Stimulated activated CD4-positive, alpha-beta T cell treated with anti-CD3 and anti-CD28 coated beads, Interleukin-2, amount 100 ng/mL, for 24 hours (primary cell): Measurements from ENCODE around the gene RASGEF1B.
A peak's percentile ranks its signal among the peaks of the same experiment; 100 is the strongest.

Experiments
- DNase-seq, 2 donors: peaks; one replicate each; pipeline ENCODE4 v3.0.0-alpha.2; 2020

RASGEF1B gene

DNA sequence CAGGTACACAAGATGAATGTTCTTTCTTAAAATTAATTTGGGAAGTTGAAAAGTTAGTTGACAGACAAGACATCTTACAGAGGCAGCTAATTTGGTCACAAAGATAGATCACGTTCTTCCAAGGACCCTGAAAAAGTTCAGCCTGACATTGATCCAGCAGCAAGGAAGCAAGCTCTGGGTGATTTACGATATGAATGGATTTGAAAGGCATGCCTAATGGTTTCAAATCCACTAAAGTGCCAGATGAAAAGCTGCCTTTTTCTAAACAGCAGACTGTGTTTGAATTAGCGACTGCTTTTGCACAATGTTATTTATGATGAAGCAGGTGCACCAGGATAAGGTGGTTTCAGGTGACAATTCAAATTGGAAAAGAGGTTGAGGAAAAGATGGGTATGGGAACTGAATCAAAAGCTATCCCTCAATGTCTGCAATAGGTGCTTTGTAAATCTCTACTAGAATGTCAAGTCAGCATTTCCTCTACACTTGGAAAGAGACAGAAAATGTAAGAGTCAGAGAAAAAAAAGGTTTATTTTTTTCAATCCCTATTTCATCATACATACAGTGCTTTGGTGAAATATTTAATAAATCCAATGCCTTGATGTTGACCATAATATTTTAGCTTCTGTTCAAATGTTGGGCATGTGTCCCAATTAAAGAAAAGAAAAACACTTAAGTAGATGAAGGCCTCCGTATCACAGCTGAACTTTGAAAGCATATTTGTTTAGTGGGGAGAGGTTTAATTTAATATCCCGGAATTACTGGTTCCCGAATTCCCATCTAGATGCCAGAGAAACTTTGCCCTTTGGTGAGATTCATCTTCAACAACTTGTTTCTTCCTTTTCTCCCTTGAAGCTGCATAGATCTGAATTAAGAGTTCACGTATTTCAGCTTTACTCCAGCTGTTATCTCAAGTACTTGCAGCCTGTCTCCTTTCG is 6.0 kb downstream of the RASGEF1B start:
- no peak for DNase-seq

DNA sequence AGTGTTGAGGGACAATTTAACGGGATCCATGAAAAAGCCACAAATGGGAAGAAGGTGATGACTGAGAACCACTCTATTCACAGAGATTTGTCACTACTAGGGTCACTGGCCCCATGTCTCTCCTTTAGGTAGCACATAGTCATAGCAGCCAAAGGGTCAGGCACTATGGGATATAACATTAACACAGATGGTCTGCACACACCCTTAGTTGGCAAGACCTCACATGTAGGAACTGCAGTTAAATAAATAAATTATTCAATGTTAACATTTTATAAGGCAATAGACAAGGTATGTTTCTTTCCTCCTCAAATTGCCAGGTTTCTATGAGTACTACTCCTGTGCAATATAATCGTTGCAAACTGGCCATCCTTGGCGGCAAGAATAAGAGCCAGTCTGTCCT is 10.9 kb downstream of the RASGEF1B start:
- no peak for DNase-seq

DNA sequence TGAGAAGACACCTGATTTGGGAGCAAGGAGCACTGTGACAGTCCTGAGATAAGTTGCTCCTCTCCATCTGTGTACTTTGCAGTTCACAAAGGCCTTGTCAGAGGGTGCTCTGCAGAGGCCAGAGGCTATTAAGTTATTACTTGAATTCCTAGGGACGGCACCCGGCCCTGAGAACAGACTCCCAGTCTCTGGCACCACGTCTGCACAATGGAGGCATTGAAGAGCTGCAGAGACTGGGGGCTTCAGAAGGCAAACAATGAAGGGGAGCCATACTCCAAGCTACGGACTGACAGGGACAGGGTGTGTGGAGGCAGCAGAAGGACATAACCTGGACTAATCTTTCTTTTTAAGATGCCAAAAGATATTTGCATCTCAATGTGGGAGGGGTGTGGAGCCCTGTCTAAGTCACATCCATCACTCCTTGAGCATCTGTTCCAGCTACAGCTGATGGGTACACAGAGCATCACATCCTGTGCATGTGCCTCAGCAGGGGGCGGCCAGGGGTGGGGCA is 11.5 kb downstream of the RASGEF1B start:
- no peak for DNase-seq

DNA sequence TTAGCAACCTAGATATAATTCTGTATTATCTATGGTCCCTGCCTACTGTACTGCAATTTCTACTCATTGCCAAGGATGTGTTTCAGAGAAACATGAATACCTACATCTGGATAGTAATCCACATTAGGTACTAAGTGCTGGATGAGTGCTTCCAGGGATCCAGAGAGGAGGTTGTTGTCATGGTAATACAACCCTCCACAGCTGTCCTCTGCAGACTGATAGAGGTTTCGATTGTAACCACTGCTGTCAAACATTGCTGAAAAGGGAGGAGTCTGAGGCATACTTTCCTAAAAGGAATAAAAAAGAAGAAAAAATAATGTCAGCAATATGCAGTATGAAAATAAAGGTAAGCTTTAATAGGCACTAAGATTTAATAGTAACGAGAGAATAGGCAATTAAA is 12.5 kb downstream of the RASGEF1B start:
- DNase-seq, result no peak

DNA sequence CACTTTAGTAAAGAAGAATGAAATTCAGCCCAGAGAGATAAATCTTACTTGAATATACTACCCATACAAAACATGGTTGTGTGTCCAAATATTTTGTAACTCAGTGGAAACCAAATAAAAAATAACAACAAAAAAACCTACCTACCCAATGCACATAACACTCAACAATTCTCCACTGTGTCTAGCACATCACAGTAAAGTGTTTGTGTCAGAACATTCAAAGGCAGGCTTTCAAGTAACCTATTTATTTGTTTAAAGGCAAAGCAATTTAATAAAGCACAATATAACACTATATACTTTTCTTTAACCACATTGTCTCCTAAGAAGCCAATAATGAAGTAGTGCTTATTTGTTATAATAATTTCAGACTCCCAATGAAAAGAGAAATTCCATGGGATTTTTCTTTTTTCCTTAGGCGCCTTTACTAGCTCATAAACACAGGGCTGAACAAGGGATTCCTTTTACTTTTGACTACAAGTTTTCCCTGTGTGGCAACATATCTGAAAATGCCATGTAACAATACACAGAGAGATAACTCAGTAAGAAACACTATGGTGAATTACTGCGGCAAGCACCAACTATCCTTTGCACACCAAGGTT is 13.7 kb downstream of the RASGEF1B start:
- no peak for DNase-seq

DNA sequence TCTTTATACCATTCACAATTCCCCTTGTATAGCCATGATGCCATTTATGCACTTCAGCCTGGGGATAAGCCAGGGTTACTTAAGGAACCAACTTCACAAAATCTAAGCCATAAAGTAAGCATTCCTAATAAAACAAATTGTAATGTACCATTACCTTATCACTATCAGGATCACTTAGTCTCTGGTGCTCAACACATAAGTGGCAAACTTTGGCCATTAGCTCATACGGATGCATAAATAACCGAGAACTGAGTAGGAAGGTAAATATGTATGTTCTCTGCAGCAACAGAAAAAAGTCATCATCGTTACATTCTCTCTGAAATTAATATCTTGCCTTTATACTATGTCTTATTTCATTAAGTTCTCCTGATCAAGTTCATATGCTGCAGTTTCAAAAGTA is 14.4 kb downstream of the RASGEF1B start:
- DNase-seq, result no peak

DNA sequence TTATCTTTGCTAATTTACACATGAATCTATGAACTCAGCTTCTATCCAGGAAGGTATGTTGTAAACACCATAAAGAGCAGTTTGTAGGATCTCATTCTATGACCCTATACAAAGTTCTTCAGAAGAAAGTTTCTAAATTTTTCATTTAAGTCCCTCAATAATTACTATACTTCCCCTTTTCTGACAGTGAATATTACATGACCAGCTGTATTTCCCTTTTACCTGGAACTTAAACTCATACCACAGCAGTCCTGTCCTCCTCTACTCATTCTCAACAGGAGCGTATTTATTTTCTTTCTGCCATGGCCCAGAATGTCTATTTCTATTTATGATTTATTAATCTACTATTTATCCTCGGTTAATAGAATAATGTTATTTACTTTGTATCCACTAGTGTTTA is 15.8 kb downstream of the RASGEF1B start:
- no peak for DNase-seq

DNA sequence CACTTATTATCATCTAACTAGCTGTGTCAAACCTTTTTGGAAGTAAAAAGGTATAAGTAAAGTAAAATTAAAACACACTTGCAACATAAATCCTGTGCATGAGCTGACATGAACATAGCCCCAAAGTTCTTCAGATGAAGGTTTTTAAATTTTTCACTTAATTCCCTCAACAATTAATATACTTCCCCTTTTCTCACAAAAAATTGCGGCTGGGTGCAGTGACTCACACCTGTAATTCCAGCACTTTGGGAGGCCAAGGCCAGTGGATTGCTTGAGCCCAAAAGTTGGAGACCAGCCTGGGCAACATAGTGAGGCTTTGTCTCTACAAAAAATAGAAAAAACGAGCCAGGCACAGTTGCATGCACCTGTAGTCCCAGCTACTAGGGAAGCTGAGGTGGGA is 16.8 kb downstream of the RASGEF1B start:
- DNase-seq, result no peak

DNA sequence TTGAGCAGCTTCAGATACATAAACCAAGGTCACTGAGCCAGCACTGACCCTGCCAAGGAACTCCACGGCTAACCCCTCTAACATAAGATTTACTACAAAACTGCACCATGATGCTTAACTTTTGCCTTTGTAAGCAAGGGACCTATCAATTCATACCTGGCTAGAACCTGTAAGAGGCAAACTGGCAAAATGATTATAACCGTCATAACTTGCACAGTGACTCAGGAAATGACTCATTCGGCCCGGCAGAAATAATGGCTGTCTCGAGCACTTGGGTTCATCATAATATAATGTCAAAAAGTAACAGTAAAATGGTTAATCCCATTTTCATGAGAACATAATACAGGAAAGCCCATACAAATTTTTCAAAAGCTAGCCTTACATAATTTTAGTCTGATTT is 17.2 kb downstream of the RASGEF1B start:
- peak in 1 of 2 donors; percentile 35 for DNase-seq

DNA sequence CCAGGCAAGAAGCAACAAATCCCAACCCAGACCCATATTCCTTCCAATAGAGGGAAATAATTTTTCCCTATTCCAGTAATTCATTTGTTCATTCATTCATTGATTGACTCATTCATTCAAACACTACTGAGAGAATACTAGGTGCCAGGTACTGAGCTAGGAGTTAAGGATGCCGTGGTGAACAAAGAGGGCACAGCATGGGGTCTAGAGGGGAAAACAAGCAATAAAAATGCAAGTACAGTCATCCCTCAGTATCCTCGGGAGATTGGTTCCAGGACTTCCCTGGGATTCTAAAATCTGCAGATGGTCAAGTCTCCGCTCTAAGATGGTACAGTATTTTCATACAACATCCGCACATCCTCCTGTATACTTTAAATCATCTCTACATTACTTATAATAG is 18.7 kb downstream of the RASGEF1B start:
- DNase-seq, result no peak

DNA sequence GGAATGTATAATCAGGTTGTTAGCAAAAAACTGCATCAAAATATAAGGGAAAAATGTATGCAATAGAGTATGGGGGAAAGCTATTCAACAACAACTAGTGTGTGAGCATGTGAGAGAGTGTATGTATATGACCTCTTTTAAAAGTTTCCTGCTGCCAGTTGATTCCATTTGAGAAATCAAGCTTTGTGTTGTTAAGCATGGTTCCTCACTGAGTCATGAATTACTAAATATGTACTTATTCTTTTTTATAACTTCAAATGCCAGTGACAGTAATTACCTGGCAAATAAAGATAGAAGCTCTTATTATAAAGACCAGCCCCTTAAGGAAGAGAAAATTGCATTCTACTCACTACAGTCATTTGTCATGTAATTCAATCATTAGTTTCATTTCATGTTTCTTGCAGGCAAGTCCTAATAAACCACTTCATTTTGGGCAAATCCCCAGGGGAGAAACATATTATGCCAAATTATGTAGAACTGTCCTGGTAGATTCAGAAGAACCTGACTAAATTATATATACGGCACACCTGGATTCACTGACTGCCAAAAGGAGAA is 19.2 kb downstream of the RASGEF1B start:
- DNase-seq, result no peak

DNA sequence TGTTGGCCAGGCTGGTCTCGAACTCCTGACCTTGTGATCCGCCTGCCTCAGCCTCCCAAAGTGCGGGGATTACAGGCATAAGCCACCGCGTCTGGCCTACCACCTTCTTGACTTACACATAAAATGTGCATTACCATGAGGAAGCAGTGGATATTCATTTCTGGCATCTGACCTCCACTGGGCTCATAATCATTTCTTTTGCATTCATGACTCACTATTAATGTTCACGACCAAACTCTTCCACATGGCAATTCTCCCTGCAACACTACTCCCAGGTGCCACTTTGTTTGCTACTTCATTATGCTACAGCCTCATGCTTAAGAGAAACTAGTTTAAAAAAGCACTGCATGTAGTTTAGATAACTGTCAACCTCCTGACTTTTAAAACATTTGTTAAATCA is 22.7 kb downstream of the RASGEF1B start:
- DNase-seq, result no peak

DNA sequence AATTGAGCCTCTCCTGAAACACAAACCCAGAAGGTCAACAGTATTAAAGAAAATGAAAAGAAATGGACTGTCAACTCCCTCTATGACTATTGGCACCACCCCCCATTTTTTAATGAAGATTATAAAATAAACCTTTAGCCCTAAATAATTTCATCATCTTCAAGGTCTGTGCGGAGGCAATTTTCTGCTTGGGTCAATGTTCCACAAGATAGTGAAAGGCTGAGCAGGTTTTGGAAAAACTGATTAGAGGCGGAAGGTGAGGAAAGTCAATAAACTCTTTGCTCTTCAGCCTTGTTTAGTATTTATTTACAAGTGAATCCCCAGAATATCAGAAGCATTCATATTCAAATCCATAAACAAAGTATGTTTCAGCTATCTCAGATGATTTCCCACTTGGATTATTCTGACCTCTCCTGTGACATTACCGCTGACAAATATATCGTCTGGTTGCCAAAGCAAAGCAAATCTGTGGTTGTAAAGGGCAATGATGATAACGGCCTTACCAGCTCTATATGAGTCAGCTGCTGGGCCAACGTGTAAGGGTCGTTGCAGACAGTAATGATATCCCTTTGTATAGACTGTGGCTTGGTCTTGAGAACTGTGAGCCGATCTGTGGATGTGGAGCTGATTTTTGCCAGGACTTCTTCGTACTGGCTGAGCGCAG is 24.0 kb downstream of the RASGEF1B start:
- no peak for DNase-seq

DNA sequence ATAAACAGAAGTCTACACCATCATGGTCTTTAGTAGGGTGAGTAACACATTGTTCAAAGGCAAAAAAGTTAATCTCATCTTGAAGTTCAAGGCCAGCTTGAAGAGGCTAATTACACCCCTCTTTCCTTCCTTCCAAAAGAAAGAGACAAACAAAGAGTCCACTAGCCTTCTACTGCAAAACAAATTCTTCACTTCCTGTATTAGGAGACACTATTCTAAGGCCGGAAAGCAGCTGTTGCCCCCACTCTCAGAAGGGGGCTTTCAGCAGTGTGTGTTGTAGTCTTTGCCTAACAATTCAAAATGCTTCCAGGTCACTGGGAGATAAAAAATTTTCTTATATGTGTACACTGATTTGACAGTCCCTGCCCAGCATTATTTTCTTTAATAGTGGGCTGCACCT is 25.1 kb downstream of the RASGEF1B start:
- DNase-seq, result no peak

DNA sequence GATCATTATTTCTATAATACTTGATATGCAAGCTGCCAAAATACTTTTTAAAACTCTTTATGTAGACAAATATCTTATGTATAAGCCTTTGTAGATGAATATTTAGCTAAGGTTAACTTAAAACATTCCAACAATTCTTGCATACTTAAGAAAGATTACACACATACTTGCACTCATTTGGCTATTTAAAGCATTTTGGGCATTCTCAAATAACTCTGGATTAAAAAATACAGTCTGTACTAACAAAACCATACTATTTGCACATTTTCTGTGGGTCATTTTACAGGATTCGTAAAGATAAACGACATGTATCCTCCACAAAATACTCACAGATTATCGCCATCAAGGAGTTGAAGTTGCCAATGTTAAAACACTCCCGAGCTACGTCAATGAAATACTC is 26.5 kb downstream of the RASGEF1B start:
- DNase-seq, result no peak

DNA sequence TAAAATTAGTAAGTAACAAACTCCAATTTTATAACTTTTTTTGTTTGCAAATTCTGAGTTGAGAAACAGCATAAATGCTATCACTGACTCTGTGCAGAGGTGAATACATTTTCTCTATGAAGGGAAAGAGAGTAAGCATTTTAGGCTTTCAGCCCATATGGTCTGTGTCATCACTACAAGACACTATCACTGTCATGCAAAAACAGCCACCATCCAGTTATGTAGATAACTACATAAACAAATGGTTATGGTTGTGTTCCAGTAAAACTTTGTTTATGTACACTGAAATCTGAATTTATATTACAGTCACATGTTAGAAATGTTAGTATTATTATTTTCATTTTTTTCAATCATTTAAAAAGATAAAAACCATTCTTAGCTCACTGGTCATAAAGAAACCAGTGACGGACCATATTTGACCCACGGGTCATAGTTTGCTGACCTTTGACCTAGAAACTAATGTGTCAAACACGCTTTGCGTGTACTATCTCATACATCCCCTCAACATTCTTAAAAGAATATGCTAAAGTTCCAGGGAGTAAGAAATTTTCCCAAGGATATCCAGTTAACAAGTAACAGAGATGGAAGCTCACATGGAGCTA is 29.1 kb downstream of the RASGEF1B start:
- DNase-seq, result no peak

DNA sequence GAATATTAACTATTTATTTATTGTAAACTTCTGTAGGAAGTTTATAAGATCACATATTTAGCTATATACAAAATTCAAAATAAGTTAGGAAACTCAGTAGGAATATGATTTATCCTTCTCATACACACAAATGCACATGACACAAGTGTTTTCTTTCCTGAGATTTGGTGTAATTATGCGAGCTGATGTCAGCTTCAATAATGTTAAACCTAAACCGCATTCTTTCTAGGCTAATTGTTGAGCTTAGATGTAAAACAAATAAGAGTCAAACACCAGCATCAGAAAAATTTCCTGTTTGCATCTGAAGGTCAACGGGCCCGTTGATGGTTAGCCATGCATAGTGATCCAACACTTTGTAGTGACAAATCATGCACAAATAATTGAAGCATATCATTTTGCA is 30.8 kb downstream of the RASGEF1B start:
- no peak for DNase-seq

DNA sequence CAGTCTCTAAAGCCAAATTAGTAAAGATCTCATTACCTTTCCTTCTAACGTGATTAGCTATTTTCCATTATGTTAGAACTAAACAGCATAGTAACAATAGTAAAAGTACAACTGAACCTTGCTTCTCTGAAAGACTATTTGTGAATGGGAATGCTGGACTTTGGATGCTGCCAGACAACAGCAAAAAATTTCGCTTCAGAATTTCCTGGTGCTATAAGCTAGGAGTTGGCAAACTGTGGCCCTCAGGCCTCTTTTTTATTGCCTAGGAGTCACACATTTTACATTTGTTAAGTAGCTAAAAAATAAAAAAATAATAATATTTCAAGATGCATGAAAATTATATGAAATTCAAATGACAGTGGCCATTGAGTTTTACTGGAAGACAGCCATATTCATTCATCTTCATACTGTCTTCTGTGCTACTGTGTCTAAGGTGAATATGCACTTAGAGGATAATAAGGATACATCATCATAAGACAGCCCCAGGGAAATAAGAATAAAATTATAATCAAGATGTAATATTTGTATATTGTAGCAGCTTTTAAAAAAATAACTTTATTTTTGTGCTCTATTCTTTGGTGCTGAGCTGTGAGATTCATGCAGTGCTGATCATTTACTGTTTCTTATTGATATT is 34.6 kb downstream of the RASGEF1B start:
- DNase-seq, result no peak

DNA sequence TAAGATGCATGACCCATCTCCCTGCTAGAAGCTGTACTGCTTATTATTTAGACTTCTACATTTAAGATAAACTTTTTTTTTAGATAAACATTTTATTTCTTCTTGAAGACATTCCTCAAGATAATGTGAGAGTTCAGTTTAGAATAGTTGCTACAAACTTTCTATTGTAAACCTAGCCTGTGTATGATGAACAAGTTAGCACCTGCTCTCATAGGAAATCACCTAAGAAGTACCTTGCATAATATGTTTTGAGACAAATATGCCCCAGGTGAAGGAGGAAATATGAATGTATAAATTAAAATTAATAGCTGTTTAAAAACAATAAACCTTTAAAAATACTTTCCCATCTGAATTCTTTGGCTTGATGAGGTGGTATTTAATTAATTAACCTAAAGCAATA is 35.6 kb downstream of the RASGEF1B start:
- DNase-seq, result no peak

DNA sequence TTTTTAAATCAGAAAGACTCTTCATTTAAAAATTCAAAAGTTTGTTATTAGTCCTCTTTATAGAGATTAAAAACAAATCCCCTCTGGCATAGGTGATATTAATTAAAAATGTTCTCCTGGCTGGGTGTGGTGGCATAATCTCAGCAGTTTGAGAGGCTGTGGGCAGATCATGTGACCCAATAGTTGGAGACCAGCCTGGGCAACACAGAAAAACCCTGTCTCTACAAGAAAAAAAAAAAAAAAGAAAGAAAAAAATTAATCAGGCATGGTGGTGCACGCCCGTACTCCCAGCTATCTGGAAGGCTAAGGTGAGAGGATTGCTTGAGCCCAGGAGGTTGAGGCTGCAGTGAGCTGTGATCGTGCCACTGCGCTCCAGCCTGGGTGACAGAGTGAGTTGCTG is 38.9 kb downstream of the RASGEF1B start:
- no peak for DNase-seq

DNA sequence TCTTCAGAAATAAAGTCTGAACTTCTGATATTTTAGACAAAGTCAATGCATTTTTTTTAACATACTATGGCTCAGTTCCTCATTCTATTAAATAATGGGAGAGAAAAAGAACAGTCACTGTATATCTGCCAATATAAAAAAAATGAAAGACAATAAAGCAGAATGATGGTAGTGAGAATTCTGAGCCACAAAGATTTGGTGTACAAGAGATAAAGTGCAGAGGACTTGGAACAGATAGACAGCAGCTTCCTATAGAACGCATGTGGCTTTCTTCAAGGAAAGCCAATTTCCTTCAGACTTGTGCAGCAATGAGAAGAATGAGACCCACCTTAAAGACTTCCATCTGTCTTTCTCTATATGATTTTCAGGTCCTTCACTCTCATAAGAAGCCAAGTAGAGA is 39.7 kb downstream of the RASGEF1B start:
- no peak for DNase-seq

DNA sequence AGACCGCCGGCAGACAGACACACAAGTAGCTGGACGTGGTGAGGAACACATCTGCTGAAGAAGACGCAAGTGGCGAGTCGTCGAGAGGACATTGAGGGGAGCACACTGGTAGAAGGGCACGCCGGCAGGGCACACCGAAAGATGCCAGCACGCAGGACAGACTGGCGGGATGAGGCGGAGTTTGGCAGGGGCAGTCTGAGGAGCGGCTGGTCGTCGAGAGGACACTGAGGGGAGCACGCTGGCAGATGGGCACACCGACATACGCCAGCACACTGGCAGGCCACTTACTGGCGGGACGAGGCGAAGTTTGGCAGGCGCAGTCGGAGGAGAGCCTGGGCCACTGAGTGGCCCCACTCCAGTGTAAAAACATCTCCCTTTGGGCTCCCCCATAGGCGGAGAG is 42.1 kb downstream of the RASGEF1B start:
- no peak for DNase-seq

DNA sequence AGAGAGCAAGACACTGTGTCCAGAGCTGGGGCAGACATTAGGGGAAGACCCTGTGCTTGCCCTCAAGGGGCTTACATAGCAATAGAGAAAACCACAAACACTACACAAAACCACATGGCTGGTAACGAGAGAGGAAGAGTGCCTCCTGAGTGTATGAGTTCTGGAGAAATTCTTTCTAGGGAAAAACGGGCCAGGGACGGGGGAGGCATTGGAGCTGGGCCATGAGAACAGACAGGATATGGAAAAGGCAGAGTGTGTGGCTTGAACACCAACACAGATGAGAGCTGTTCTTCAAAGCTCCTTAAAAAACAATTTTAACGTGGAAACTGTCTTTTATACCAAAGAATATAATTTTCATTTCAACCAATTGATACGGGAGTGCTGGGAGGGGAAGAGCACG is 42.7 kb downstream of the RASGEF1B start:
- DNase-seq, result no peak
